ENCODE results near the gene HNRNPH1.

The HNRNPH1 gene

DNA sequence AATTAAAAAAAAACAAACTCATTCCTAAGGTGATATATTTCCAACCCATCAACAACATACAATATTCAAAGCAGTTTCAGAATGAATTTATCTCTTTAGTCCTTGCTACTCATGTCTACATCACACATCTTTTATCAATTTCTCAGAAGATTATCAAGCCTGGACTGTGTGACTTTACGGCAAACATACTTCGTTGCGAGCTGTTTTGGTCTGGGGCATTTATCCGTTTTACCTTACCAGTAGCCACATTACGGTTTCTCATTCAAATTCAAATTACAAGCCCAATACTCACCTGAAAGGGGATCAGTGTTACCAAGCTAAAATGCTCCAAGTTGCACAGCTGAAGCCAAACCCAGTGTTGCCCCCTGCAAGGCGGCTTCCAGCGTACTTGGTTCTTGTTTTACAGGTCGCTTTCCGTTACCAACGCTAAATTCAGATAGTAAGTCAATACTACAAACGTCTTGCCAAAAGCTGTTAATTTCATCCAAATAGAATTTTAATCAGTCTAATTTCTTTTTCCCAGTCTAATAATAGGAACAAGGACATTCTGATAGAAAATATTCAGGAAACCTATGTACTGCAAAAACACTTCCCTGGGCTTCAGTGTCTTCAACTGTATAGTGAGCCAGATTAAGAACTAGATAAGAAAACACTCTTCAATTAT lies 1.8 kb downstream of the HNRNPH1 start:
- no peak for DNase-seq

DNA sequence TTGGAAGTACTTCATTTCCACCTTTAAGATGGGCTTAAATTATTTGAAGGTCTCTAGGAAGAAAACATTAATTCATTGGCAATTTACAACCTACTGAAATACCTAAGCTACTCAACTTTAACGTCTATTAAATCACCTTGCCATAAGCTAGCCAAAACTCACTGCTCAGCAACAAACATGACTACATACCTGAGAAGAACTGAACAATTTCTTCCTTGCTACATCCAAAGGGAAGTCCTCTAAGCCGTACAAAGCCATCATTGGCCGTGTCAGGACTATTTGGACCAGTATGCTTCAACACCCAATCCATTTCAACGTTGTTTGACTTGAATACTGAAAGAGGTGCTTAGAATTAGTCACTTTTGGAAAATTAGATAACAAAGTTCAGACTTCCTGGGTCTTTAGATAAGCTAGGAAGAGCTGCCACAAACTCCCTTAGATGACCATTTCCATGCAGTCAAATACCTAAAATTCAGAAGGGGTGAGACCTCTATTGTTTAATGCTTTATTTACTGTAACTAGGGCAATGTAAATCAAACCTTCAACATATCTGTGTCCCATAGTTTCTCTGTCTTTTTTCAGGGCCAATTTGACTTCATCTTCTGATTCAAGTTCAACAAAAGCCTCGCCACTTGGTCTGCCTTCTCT lies 2.6 kb downstream of the HNRNPH1 start:
- DNase-seq, result no peak

DNA sequence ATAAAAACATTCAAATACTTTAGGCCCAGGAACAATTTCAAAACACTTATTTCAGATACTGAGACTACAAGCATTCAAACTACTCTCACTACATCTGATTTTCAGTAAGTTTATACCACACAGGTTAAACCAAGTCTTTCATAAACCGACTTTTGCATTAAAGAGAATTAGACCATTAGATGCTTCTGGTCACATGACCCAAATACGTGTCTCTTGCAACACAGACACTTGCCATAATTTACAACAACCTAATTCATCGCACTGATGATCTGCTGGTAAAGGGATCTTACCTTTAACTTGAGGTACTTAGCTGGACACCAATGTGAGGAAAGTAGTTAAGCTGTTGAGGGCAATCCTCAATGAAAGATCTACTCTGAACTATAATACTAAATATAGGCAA lies 3.2 kb downstream of the HNRNPH1 start:
- DNase-seq, result no peak

DNA sequence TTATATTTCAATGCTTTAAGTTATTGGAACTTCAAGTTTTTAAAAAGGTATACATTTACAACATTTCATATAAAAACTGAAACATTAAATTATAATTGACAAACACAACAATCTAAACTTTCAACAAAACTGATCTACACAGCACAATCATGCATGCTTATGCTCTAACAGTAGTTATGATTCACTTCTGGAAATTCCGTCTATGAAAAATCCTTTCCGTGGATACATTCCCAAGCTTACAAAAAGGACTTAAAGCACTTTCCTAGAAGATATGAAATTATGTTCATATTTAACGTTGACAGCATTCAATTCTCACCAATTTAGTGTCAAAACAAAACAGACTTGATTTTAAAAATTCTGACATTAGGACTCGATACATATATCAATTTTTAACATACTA lies 3.7 kb downstream of the HNRNPH1 start:
- no peak for DNase-seq

DNA sequence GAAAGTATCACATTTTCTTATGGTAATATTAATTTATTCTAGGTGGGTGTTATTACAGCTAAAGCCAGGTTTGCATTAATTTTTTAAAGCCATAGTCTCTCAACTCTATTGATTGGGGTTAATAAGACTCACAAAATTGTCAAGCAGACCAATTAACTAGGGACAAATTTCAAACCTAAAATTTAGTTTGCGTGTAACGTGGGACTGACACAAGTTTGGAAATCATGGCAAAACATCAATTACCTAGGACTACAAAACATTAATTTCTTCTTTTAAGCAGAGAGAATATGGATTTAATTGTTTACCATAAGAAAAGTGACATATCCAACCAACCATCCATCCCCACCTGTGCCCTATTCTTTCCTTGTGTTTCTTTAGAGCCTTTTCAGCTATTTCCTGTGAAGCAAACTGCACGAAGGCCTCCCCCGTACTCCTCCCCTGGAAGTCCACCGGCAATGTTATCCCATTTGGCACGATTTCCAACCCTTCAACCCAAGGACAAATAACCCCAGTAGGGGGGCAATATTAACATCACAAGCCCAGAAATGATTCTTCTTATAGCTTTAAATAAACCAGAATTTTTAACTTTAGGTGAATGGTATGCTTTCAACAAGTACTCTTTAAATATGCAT lies 4.4 kb downstream of the HNRNPH1 start:
- no peak for DNase-seq

DNA sequence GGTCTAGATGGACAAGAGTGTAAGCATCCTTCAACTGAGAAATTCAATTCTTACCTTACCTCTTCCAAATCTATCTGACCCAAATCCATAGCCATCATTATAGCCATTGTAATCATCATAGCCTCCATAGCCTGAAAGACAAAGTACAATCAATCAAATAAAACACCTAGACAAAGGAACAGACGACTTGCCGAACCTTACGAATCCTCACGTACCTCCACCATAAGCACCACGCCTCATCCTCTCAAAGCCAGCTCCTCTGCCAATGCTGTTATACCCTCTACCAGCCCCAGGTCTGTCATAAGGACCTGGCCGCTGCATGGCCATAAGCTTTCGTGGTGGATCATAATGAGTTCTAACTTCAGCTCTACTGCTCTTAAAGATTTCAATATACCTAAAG lies 5.5 kb downstream of the HNRNPH1 start:
- DNase-seq, result no peak

DNA sequence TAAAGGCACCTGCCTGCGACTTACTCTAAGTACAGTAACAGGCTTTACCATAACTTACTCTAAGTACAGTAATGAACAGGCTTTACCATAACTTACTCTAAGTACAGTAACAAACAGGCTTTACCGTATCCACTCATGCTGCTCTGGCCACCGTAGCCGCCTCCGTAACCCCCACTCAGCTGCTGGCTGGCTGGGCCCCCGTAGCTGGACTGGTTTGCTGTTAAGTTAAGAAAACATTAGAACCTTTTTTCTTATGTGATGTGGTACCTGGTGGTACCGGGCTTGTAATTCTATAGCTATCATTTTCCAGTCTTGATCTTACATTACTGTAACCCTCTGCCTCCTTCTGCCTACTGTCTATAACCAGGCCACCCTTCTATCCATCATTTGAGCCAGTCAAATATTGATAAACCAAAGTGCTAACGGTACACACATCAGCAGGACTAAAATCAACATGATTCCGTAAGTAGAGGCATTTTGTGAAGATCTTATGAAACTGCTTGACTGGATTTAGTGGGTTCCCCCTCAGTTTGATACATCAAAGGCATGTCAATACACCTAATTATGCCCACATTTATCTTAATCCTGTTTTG lies 7.4 kb downstream of the HNRNPH1 start:
- no peak for DNase-seq

DNA sequence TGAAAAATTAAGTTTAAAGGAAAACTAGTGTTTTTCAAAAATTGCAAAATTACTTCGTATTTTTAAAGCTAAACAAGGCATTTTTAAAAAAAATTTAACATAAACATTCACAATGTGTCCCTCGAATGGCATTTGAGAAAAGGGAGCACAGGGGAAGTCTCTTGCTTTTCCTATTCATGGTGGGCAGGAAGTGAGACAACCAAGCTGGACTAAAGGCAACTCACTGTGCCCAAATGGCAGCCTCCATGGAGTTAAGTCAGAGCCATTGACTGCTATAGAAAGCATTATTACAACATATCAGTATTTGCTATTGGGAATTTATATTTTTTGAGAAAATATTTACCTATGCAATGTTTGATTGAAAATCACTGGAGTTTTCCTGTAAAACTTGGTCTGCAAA lies 8.3 kb downstream of the HNRNPH1 start:
- DNase-seq, result no peak

DNA sequence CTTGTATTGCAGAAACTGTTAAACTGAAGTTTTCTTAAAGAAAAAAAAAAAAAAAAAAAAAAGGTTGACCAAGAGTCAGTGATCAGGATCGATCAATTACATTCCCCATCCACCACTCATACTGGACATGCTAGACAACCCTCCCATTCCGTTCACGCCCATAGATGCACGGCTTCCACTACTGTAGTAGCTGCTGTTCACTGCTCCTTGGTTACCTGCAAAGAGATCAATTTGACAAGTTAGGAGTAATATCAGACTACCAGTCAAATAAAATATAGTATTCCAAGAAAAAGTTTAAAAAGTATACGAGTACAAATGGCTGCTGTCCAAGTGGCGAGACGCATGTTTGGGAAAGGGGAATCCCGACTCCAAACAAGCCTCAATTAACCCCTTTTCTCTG lies 8.7 kb downstream of the HNRNPH1 start:
- no peak for DNase-seq

DNA sequence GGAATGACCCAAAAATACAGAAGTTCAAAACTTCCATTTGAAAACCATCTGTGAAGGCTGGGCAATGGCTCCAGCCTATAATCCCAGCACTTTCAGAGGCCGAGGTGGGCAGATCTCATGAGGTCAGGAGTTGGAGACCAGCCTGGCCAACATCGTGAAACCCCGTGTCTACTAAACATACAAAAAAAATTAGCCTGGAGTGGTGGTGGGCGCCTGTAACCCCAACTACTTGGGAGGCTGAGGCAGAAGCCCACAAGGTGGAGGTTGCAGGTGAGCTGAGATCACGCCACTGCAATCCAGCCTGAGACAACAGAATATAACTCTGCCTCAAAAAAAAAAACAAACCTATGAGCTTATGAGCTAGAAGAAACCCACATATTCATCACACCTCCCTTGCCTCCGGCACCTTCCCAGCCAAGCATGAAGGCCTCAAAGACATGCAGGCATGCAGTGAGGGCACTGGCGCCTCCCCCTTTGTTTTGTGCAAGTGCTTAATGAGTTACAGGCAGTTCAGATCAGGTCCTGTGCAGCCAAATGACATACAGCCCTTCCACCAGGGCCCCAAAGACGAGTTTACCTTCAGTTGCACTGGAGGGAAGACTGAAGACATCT lies 9.9 kb downstream of the HNRNPH1 start:
- DNase-seq, result peak; percentile 35

DNA sequence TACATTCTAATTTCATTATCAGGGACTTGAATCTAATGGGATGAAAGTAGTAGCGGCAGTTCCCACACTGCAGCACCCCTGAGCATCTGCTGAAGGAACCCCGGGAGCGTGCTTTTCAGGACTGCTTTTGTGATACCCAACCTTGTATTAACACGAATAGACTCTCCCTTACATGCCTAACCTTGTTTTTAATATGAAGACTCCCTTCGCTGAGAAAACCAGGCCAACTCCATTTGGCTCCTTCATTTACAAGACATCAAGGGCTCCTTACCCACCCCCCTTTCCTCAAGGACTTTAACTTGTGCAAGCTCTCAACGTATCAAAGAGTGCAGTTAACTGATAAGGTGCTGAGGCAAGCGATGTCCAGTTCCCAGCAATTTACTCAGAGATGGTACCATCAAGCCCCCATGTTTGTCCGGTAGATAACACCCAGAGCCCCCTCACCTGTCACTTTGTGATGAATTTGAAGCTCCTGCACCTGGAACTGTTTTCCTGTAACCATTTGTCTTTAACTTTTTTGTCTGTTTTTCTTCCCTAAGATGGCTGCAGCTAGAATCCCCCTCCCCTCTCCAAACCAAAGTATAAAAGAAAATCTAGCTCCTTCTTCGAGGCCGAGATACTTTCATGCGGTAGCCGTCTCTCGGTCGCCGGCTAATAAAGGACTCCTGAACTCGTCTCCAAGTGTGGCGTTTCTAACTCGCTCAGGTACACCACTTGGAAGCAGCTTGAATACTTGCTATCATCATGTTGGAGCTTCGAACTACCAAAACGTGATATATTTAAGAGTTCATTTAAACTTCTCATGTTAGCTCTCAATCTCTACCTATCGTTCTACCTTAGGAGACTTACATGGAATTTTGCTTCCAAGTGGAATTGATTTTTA lies 10.7 kb downstream of the HNRNPH1 start:
- peak; percentile 36 for DNase-seq

DNA sequence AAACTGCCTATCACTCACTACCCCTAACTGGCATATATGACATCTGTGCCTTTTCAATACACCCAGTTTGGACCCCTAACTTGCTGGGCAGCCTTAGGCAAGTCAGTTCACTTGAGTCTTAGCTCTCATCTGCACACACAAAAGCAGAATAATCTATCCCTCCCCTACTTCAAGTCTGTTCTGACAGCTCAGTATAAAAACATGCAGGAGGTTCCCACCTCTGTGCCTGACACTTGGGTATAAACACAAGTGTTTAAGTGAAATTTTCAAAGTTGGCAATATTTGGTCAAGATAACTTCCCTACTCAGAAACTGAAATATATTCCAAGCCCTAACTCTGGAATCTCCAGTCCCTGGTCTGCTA lies 12.6 kb downstream of the HNRNPH1 start:
- DNase-seq, result no peak

DNA sequence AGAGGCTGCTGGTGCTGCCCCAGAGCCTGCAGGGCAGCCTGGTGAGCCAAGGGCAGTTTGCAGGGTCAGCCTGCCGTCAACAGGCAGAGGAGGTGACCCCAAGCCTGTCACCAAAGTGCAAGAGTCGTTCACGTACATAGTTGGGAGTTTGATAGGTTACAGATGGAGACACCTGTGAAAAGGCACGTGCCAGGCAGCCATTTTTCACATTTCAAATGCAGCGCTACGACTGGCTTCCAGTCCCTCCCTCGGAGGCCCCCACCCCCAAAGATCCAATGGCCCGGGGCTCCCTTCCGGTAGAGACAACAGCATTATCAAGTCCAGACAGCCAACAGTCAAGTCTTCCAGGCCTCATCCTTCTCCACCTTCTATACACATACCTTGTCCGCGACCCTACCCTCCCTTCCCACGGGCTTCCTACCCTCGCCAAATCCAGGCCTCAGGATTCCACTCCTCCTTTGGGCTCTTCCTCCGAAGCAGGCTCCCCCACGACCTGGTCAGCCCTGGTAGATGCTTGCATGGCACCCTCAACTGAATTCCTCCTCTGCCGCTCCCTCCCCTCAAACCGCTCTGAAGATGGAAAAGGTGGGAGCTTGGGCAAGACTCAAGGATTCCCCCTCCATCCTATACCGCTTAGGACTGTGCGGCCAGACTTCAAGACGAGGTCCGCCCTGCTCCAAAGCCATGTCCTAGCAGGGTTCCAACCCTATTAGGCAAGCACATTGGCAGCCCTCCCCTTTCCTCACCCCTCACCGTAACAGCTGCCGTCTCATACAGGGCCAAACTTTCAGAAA lies 13.2 kb downstream of the HNRNPH1 start:
- no peak for DNase-seq

DNA sequence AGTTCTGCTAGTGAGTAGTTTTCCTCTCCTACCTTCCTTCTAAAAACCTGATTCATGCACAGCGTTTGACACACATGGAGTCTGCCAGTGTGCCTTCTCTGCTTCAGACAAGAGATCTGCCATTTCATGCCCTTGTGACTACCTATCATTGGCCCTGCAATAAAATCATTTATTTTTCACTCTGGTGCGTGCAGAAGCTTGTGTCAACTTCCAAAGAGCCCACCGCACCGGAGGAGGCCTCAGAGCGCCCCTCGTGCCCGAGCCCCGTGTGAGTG lies 13.7 kb downstream of the HNRNPH1 start:
- no peak for DNase-seq

DNA sequence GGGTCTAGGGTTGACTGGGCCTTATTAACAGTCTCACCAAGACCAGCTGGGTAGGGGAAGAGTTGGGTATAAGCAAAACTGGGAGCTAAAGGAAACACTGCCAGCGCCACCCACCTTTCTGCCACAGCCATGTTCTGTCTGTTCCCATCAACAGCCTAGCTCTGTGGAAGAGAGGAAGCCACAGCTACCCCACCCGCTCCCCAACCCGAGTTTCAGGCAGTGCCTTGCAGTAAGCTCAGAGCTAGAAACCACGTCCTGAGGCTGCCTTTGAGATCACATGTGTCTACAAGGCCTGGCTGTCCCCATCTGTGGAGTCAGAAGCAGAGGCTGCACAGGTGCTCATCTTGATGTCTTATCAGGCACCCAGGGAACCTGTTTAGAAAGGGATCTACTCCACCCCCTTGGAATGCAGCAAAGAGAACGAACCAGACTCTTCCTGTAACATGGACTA lies 15.3 kb downstream of the HNRNPH1 start:
- DNase-seq, result peak; percentile 60

DNA sequence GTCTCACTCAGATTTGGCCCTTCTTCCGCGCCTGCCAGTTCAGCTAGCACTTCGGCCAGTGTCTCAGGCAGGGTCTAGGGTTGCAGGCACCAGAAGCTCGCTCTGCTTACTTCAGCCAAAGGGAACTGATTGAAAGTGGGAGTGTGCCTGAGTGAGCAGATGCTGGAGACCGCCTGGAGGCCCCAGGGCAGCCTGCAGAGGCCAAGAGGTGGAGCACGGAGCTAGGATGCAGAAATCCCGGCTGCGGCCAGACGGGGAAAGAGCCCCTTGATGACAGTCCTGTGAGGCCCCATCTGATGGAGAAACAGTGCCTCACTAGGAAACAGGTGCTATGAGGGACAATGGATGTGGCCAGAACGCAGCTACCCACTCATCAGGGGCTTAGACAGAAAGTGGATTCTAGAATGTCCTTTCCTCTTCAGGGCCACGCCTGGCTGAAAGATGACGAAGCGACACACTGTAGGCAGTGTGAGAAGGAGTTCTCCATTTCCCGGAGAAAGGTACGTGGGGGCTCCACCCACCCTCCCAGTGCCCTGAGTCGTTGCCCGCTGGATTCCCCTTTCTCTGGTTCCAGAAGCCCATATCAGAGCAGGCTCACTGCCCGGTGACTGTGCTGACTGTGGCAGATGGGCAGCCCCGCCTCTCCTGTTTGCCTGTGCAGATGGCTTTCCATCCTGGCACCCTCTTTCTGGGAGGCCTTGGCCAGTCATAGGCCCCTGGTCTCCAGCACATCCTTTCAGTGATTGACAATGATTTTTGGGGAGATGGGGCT lies 16.1 kb downstream of the HNRNPH1 start:
- no peak for DNase-seq

DNA sequence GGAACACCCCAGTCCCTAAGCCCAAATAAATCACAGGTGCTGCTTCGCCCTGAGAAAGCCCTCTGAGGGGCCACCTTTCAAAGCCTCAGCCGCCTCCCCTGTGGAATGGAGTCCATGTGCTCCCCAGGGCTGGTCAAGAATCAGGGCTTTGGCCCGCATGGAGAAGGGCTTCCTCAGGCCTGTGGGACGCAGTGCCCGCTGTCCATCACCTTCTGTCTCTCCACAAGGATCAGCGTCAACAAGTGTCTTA lies 16.6 kb downstream of the HNRNPH1 start:
- no peak for DNase-seq

DNA sequence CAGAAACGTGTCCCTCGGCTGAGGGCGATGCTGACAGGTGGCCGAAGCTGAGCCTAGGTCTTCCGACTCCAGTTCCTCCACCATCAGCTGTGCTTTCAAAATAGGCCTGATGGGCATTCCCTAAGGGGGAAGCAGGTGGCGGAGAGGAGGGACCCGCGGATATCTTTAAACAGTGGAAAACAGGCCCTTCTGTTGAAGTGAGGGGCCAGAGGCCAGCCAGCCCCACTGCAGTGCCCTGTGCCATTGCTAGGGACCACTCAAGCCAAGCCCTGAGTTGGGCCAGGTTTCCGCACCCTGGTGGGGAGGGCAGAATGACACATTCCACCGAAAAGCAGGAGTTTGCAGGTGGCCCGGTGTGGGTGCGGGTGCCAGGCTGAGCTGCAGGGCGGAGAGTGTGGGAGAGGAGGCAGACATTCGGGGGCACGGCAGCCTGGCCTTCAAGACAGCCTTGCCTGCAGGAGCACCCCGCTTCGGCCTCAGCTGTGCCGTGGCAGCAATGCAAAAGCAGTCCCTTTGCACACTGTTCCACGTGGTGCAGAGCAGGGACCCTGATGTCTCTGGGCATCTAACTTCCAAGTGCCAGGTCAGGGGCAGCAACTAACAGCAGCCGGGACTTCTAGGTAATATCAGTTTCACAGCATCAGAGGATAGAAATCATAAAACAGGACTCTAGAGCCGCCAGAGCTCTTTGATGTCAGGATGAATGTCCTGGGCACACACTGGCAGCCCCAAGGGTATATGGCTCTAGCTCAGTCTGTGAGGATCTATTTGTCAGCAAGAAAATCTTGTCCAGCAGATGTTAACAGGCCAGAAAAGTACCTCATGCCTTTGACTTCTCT lies 17.2 kb downstream of the HNRNPH1 start:
- no peak for DNase-seq

DNA sequence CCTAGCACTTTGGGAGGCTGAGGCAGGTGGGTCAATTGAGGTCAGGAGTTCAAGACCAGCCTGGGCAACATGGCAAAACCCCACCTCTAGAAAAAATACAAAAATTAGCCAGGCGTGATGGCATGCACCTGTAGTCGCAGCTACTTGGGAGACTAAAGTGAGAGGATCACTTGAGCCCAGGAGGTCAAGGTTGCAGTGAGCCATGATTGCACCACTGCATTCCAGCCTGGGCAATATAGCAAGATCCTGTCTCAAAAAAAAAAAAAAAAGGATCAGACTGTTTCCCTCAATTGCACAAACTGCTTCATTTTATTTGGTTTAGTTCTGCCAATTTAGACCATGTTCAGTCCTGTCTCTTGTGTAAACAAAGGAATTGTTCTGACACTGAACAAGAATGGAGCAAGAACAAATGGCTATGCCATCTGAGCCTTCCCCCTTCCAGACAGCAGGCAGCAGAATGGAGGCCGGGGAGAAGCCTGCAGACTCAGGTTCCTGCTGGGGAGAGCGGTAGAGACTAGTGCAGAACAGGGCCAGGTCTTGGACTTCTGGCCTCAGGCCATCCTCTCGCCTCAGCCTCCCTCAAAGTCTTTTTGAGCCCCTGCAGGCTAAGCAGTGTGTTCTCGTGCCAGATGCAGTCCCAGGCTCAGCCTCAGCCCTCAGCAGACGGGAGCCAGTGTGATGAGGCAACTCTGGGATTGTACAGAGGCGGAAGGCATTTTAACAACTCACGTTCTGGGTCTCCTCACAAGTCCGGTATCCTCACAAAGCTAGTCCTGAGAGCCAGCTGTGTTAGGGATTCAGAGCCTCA lies 18.2 kb downstream of the HNRNPH1 start:
- DNase-seq, result no peak

DNA sequence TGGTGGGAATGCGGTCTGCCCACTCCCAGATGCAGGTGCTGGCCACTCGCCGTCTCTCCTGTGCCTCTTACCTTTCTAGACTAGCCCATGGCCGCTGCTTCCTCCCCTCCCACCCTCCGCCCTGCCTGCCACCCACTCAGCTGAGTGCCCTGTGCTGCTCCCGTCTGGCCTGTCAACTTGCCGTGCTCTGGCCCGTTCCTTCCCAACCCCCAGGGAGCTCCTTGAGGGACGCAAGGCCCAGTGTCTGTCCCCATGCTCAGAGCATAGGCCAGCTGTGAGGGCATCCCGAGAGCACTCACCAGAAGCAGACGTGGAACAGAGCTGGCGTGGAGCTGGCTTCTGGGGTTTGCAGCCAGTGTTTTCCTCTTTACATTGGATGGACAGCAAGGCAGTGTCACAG lies 20.2 kb downstream of the HNRNPH1 start:
- no peak for DNase-seq
